ENCODE measurements around the gene MYO10.
"Not testable (repeated sequence)": the region's sequence is repeated elsewhere in the genome, so short reads cannot be mapped to it uniquely, and the experiment has no call there.

Gene MYO10

DNA sequence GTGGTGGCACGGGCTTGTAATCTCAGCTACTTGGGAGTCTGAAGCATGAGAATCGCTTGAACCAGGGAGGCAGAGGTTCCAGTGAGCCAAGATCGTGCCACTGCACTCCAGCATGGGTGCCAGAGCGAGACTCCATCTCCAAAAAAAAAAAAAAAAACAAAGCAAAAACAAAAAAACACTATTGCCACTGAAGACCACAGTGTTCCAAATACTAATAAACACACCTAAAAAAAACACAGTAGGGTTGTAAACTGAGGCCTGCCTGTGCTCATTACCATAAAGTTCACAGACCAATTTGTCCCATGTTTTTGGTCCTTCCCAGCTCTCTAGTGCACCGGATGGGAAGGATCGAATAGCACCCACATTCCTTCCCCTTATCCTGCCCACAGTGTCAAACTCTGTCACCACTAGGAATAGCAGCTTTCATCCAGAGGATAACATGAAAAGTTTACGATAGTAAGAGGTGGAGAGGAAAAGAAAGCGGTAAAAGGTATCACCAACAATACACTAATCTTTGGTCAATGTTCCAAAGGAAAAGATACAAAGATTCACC lies 49.2 kb downstream of the MYO10 start:
- DNase-seq (ENCODE audit: low spot score), result no peak

DNA sequence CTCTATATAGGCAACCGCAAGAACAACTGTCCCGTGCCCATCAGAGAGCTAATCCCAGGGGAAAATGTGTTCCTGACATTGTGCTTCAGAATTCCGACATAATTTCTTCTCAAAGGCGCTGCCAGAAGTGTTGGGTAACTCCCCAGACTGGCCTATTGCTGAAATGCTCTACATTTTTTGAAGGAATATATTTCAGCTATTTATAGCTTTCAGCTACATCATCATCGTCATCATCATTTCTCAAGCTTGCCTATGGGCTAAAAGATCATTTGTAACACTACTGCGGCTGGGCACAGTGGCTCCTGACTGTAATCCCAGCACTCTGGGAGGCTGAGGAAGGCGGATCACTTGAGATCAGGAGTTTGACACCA lies 49.7 kb downstream of the MYO10 start:
- DNase-seq (ENCODE audit: low spot score), result no peak

DNA sequence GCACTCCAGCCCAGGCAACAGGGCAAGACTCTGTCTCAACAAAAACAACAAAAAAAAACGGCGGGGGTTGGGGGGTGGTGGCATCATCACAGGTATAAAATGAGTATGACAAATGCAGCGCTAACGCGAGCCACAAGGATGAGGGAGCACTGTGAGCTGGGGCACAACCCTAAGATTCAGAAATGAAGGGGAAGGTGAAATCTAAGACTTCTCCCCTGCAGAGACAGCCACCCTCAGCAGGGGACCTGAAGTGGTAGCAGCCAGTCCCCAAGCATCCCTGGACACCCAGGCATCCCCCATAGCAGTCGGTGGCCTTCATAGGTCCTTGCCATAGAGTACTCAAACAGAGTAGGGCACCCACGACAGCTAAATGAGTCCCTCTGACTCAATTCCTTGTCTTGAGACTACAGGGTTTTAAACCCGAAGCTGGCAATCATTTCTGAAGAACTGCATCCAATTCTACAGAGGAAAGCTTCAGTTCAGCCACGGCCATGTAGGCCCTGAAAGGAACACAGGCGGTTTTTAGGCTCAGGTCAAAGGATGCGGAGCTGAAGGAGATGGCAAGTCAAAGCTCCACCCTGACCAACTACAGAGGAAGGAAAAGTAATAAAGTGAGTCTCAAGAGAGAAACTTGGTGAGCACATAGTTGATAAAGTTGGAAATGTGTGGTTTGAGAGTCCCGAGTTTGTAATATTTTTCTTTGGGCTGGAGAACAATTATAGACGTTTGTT lies 50.3 kb downstream of the MYO10 start:
- DNase-seq (ENCODE audit: low spot score), result no peak

DNA sequence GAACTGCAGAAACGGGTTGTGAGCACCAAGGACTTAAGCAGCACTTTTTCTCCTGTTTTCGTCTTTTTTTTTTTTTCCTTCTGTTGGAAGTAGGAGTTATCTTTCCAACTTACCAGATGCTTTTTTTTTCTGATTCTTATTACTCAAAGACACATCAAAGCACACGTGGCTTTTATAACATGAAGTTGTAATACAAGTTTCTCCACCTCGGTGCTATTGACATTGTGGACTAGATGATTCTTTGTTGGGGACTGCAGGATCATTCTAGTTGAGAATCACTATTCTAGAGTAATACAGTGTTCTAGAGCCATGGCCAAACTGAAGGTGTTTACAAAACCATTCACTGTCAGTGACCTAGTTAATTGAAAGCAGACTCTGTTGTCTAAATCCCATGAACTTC lies 51.5 kb downstream of the MYO10 start:
- no peak for DNase-seq (ENCODE audit: low spot score)

DNA sequence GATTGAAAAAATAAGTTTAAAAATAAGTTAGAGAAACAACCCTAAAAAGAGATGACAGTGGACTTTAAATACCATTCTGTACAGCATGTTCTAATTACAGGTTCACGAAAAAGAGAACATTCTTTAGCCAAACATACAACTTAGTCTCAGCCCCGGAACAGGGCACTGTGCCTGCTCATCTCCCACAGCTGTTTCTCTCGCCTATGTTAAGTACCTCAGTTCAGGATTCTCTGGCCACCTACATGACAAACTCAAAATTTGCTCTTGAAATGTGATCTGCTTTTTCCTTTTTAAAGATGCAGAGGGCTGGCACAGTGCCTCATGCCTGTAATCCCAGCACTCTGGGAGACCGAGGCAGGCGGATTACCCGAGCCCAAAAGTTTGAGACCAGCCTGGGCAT lies 52.3 kb downstream of the MYO10 start:
- no peak for DNase-seq (ENCODE audit: low spot score)

DNA sequence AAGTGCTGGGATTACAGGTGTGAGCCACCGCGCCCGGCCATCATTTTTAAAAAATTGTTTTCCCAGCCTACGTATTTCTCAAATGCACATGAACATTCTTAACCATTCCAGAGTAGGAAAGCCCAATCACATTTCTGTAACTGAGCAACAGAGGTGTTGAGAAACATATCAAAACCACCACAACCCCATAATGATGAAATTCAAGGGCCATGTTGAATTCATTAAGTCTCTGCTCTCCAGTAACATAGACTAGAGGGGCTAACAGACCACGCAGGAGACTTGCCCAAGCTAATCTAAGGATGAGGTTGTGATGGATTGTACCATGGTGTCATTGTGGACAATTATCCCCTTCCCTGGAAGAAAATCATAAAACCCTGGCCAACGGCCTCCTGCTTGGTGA lies 52.9 kb downstream of the MYO10 start:
- DNase-seq (ENCODE audit: low spot score), result no peak

DNA sequence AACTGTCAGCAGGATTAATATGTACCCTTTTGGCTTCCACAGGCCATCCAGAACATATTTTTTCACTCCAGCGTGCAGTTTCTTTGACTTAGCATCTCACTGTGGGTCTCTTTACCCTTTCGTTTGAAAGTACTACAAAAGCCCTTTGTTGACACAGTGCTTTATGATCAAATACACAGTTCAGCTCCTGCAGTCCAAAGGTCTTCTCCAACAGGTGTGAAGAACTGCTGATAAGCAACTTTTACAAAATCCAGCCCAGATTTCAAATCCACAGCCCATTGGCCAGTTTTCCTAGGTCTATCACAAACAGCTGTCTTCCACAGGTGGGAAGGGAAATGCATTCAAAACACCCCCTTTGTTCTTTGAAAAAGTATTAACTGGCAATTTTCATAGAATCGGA lies 54.8 kb downstream of the MYO10 start:
- no peak for DNase-seq (ENCODE audit: low spot score)

DNA sequence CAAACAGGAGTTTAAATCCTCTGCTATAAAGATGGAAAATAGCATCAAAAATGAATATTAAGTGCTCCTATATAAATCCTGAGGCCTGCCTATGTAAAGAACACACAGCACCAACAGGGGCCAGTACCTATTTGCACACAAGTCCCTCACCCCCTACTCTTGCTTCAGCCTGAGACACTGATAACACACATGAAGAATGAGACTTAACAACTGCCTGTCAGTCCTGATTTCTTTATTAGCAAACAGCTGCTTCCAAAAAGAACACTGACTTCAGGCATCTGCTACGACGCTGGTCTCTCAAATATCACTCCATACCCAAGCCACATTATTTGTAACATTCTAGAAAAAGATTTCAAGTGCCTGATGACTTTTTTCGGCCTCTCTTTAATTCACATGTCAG lies 55.5 kb downstream of the MYO10 start:
- DNase-seq (ENCODE audit: low spot score), result no peak

DNA sequence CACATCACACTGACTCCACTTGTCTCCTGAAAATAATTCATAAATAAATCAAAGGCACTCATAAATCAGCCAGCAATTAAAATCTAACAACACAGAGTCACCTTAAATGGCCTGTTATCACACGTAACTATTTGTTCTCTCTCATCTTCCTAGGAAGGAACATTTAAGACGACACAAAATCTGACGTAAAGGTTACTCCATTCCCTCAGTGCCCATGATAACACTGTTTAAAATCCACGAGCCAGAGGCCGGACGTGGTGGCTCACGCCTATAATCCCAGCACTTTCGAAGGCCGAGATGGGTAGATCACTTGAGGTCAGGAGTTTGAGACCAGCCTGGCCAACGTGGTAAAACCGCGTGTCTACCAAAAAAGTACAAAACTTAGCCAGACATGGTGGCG lies 56.4 kb downstream of the MYO10 start:
- no peak for DNase-seq (ENCODE audit: low spot score)

DNA sequence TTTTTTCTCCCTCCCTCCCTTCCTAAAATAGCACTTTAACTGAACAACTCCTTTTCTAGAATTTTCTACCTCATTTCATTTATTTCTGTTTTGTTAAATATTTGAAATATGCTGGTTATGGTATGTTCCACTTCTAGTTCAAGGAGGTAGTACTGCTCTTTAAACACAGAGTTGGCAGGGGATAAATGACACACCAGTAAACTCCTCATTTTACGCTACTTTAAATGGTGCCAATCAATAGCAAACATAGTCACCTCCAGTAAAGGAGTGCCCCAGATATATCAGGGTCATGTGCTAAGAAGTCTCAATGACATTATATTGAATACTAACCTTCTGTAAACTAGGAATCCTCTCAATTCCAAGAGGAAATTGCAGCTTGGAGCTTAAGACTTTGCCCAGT lies 56.9 kb downstream of the MYO10 start:
- DNase-seq (ENCODE audit: low spot score), result no peak

DNA sequence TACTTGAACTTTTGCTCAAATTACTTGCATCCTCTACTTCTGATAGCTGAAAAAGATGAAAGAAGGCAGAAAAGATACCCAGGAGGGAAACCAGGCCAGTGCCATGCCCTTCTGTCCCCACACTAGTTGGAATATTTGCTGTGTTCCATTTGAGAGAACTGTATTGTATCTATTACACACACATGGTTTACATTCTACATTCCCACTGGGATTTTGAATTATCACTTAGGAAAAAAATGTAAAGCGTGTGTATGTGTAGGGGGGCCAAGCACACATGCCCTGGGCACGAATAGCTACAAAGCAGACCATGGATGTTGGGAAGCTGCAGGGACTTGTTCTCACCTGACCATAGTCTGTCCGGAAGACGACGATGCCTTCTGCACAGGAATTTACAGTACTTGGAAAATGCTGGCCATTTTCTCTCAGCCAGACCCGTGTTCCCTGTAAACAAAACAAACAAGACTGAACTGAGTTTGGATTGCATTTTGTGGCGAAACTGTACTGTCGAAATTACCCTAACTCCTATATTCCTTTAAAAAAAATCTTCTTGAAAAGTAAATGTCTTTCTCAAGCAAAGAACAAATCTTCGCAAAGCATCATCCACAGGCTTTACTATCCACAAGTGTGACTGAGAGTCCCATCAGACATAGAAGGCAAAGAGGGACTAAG lies 58.7 kb downstream of the MYO10 start:
- DNase-seq (ENCODE audit: low spot score), result no peak

DNA sequence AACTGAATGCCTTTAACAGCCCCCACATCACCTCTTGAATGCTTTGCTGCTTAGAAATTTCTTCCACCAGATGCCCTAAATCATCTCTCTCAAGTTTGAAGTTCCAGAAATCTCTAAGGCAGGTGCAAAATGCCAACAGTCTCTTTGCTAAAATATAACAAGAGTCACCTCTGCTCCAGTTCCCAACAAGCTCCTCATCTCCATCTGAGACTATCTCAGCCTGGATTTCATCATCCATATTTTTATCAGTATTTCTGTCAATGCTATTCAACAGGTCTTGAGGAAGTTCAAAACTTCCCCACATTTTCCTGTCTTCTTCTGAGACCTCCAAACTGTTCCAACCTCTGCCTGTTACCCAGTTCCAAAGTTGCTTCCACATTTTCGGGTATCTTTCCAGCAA lies 61.7 kb downstream of the MYO10 start:
- not testable (repeated sequence) for DNase-seq (ENCODE audit: low spot score)

DNA sequence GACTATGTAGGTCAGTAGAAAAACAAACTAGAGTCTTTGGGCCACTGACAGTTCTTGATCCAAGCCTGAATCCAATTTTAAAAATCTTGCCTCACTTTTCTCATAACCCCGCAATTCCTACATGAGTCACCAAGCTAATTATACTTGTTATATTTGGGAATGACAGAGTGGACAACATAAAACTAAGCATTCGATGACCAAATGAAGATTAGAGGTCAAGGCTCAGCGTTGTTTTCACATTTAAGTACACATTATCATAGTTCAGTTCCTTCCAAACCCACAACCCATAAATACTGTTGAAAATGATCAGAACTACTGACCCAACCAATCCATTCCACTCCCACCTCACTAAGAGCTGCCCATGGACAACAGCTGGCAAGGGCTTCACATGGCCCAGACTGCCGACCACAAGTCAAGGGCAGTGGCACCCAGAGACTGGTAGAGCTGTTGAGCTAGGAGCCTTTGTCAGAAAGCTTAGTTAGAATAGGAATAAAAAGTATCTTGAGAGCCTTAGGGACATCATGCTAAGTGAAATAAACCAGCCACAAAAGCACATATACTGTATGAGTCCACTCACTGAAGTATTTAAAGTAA lies 64.2 kb downstream of the MYO10 start:
- DNase-seq (ENCODE audit: low spot score), result no peak

DNA sequence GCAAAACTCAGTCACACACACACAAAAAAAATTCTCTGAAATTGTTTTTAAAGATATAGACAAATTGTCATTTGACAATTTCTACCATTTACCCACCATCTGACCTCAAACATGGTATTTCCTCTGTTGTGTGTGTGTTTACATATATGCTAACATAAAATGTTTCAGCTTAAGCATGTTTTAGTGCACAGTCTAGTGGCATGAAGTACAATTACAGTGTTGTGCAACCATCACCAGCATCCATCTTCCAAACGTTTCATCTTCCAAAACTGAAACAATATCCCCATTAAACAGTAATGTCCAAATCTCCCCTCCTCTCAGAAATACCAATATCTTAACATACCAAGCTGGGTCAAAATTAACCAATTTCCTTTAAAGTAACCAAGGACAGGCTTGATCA lies 65.2 kb downstream of the MYO10 start:
- DNase-seq (ENCODE audit: low spot score), result no peak

DNA sequence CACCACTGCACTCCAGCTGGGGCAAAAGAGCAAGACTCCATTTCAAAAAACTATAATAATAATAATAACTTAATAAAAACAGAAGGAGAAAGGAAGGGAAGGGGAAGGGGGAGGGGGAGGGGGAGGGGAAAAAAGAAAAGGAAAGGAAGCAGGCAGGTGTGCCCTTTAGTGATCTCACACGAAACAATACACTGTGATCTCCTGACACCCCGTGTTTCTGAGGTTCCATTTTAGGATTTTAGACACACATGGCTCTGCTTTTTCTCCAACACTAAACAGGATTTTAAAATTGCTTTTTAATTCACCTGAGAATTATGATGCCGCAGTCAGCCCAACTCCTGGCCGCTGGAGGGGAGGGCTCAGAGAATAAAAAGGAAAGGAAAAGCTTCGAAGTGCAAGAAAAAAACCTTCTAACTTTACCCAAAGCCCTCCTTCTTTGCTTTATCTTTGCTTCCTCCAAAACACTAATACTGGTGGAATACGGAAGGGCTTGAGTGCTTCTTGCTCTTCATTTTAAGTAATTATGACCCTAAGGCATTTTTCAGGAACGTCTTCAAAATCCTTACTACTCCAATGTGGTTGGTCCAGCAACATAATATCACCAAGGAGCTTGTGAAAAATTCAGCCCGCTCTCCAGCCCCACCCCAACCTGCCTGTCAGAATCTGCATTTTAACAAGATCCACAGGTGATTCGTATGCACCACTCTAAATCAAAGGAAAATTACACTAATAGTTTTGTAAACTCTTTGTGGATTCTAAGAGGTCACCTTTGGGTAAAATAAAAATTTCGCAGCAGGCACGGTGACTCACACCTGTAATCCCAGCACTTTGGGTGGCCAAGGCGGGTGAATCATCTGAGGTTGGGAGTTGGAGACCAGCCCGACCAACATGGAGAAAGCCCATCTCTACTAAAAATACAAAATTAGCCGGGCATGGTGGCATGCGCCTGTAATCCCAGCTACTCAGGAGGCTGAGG lies 66.0 kb downstream of the MYO10 start:
- no peak for DNase-seq (ENCODE audit: low spot score)

DNA sequence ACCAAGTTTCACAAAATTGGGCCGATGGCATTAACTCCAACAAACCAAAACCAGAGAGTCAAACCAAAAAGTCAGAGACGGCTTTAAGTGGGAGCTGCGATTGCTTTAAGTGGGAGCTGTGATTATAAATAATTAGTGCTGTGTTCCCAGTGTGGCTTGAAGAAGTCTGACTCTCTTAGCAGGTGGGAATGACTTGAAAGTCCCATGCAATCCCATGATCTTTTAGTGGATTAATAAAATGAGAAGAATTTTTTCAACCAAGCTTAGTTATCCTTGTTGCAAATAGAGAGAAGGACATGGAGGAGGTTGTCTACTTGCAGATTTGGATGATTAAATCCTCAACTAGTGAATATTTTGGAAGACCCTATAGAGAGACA lies 68.5 kb downstream of the MYO10 start:
- no peak for DNase-seq (ENCODE audit: low spot score)

DNA sequence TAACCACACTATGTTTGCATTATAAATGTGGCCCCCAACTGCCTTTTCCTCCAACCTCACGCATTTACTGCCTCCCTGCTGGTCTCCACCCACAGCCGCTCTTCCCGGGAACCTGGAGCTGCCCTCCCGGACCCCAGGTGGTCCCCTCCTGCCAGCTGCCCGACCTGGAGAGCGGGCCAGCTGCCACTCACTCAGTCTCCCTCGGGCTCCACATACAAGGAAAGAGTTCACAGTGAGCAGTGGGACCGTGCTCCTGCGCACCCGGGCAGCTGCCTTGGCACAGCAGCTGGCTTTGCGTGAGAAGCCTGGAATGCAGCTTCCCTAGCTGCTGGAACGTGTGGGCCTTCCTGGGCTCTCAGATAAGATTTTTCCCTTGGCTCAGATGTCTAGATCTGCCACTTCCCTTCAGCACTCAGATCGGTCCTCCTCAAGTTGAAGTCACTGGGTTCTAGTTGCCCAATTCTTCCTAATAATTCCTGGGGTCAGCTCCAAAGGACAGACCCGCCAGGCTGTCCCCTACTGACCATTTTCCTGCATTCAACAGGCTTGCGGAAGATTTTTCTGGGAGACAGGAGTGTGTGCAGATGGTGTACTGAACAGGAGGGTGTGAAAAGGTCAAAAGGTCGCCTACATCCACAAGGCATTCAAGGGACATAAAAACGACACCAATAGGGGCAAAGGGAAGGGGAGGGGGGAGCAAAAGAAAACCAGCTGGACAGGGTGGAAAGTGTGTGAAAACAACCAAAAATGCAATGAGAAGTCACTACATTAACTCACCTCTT lies 69.1 kb downstream of the MYO10 start:
- peak; percentile 54 for DNase-seq (ENCODE audit: low spot score)

DNA sequence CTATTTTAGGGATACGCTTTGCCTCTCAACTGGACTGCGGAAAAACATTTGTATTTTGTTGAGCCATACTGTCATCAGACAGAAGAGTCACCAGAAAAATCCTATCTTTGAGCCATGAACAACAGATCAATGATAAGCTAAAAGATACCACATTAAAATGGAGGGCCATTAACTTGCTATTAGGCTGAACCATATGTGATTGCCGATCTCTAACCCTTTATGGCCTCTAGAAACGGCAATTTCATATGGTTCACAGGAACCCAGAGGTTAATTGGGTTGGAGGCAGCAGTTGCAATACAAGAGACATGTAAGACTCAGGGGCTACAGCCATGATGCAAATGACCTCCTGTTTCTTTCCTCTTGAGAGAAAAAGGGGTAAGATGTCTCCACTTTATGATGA lies 69.8 kb downstream of the MYO10 start:
- DNase-seq (ENCODE audit: low spot score), result no peak

DNA sequence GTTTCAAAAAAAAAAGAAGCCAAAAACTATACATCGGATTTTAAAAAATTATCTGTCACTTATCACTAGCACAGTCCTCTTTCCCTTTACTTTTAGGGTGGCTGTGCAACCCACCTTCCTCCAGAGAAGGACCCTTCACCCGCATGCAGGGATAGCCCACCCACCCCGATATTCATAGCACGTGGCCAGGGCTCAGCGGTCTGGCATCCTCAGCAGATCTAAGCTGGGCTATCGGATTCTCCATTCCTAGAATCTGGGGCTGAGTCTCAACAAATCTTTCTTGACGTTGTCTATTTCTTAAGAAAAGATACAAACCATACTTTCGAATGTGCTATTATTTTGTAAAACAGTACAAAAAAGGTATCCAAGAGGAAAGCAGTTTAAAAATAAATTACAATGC lies 70.9 kb downstream of the MYO10 start:
- DNase-seq (ENCODE audit: low spot score), result no peak

DNA sequence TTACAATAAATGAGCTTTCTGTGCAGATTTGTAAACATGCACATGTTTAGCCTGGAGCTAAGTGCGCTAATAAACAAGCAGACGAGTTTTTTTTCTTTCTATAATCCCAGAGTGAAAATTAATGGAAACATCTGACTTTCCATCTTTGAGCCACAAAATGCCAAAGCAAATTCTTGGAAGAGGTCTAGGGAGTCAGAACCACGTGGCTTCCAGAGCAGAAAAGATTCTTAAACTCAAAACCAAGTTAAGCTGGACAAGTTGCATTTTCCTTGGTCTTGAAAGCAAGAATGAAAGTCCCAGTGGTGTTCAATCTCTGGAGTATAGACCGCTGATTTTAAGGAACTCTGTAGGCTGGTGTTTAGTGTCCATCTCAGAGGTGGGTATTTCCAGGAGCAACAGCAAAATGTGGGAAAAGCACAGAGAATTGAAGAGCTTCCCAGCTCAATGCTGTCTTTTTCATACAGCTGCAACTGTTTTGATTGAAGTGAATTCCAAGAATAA lies 71.4 kb downstream of the MYO10 start:
- no peak for DNase-seq (ENCODE audit: low spot score)

DNA sequence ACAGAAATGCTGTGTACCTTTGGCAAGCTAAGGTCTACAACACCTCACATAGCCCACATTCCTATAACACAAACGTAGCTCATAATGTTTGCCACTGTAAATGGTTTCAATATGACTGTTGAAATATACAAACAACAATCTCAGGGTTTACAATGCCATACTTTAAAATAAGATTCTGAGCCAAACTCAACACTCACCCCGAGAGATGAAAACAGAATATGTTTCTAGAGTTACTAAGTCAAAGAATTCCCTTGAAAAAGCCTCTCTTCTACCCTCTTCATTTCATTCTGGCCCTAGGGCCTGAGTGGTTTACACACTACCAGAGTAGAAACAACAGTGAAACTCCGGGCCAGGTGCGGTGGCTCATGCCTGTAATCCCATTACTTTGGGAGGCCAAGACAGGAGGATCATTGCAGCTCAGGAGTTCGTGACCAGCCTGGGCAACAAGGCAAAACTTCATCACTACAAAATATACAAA lies 72.6 kb downstream of the MYO10 start:
- DNase-seq (ENCODE audit: low spot score), result no peak
